HPDE6-E6E7 (cell line): ENCODE measurements around the gene RNASEH2A.
"Not testable (repeated sequence)": the region's sequence is repeated elsewhere in the genome, so short reads cannot be mapped to it uniquely, and the experiment has no call there.

Source experiments
- DNase-seq: peaks from one replicate; pipeline ENCODE4 v3.0.0; 2011; ENCODE audit warnings: missing footprints; ENCODE audit errors: extremely low spot score

RNASEH2A gene

GRCh38 chr19:12833418-12833737 is 27.0 kb downstream of the RNASEH2A start:
- no peak for DNase-seq

DNA sequence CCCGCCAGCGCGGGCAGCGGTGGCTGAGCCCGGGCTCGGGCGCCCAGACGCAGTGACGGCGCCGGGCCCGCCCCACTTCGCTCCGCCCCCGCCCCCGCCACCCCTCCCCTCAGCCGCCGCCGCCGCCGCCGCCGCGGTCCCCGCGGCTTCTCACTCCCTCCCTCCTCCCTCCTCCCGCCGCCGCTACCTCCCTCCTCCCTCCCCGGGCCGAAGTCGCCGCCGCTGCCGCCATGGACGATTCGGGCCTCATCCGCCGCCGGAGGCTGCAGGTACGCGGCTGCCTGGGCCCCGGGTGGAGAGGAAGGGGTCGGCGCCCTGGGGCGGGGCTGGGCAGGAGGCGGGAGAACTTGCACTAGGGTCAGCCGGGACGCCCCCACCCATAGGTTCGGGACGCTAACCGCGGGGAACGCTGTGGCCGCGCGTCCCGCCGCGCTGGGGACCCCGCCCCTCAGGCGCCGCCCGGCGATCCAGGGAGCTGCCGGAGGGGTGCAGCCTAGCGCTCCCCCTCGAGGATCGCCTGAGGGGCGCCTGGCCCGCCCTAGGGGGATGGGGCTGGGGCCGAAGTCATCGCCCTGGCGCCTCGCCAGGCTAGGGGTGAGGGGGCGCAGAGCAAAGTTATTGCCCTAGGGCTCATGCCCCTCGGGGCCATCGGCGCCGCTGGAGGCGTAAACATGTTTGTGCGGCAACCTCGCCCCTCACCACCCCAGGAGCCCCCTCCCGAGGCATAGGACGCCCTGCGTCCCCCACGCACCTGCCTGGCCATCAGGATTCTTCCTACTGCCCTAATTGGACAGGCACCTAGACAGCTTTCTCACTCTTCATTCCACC is 27.6 kb downstream of the RNASEH2A start:
- no peak for DNase-seq

GRCh38 chr19:12834566-12834943 is 28.2 kb downstream of the RNASEH2A start, which contains the start of gene RTBDN:
Gene RTBDN (minus strand): TSS chr19:12834579. CDS start chr19:12829979, 4,600 bp downstream.
- no peak for DNase-seq

DNA sequence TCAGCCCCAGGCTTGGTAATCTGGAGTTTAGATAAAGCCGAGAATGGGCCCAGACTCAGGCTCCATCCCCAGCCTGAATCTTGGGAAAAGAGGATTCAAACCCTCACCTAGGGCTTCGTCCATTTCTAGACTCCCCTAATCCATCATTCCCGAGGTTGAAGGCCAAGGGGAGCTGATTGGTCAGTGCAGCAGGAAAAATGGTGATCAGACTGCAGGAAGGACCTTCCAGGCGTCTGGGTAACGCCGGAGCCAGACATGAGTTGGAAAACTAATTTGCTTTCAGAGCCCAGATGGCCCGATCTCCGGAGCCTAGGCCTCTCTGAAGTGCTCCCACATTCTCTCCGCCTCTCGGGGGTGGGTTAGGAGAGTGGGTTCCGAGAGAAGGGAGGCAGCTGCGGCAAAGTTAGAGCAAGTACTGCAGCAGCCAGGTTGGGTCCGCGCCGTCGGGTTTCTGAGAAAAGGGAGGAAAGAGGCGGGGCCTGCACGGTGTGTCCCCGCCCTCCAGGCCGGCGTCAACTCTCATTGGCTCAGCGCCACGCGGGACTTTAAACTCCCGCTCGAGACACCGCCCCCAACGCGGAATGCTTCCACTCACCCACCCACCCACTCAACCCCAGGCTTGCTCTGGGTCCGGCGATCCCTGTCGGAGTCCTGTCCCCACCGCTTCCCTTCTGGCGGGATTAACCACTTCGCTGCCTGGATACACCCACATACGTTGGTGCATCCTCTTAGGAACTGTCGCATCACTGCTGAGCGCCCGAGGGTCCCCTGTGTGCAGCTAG is 28.8 kb downstream of the RNASEH2A start:
- no peak for DNase-seq

- DNase-seq: no peak
Measured at GRCh38 chr19:12836529-12836863, 30.1 kb downstream of the RNASEH2A start.

- no peak for DNase-seq
Measured at GRCh38 chr19:12837225-12837624, 30.8 kb downstream of the RNASEH2A start.

DNA sequence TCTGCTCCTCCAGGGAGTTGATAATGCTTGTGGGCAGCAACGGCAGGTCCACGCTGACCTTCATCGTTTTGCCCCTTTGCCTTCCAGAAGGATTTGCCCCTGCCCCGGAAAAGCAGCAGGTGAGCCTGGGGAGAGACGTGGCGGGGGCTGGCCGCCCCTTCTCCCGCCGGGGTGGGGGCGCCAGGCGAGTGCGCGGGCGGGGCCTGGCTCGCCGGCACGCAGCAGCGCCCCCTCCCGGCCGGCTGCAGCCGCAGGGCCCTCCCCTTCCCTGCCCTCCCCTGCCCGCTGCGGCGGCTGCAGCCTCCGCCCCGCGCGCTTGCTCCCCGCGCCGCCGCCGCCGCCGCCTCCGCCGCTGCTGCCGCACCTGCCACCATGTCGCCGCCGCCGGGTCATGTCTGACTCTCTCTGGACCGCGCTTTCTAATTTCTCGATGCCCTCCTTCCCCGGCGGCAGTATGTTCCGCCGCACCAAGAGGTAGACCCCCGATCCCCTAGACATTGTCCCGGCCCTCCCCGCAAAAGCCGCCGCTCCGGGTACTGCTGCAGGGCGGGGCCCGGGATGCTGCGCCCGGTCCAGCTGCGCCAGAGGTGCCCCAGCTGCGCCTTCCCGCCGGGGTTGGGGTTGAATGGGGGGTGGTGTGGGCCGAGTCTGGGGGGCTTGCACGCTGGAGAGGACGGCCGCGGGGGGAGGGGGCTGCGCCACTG is 31.9 kb downstream of the RNASEH2A start, which contains the start of gene MAST1:
Gene MAST1 (plus strand): TSS at position 334 of the 704 bp plus-strand sequence. CDS start 58 bp downstream, at position 392.
- DNase-seq: no peak

DNA sequence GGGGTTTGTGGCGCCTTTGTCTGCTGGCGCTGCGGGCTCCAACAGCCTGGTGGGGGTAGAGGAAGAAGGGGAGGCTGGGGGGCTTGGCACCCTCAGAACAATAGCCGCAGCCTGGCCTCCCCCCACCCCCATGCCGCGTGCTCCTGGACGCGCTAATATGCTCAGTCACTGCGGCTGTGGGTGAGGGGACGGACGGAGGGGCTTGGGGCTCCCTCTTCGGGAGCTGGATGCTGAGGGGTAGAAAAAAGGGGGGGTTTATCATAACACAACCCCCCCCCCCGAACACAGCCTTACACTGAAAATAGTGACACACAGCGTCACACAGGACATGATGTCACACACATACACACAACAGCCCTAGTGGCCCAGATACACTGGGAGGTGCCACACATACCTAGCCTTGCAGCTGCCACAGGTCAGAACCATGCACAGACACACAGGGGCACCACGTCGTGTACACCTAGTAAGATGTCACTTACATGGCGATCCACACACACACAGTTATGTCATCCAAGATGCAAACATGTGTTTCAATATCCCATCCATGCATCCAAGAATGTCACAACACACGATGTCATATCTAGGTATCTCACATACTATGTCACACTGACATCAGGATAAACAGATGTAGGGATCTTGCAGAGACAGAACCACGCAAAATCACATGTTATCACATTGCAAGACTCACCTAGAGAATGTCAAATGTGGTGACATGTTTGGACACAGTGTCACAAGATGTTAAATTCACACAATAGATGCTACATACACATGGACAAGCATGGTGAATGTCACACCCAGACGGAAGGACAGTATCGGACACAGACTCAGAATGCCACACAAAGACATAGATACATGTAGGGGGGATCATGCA is 32.7 kb downstream of the RNASEH2A start:
- no peak for DNase-seq

DNA sequence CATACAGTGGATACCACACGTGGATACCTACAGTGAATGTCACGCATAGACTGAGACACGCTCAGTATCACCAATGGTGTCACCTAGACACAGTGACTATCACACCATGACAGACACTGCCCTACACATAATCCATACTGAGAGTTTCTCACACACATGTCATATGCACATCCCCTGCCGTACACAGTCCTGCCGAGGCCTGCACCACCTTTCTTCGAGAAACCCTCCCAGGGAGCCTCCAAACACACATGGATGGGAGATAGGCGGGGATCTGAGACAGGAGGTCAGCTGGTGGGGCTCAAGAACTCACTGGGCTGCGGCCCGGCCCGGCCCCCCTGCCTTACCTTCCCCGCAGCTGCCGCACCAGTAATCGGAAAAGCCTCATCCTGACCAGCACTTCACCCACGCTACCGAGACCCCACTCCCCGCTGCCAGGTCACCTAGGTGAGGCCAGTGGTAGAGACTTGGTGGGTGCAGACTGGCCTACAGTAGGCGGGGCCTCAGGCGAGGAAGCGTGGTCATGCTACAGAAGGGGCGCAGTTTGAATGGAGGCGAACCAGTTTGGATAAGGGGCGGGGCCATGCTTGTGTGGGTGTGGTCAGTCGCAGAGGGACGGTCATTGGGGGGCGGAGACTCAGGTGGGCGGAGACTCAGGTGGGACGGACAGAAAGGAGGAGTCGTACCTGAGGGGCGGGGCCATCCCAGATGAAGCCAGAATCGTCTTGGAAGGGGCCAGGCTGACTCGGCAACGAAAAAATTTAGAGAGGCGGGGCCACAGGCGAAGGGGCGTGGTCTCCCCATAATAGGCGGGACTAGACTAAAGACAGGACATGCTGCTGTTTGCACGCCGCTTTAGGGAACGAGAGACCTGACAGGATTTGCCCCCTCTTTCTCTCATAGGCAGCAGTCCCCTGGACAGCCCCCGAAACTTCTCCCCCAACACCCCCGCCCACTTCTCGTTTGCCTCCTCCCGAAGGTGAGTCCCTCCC is 34.0 kb downstream of the RNASEH2A start:
- DNase-seq: no peak

DNA sequence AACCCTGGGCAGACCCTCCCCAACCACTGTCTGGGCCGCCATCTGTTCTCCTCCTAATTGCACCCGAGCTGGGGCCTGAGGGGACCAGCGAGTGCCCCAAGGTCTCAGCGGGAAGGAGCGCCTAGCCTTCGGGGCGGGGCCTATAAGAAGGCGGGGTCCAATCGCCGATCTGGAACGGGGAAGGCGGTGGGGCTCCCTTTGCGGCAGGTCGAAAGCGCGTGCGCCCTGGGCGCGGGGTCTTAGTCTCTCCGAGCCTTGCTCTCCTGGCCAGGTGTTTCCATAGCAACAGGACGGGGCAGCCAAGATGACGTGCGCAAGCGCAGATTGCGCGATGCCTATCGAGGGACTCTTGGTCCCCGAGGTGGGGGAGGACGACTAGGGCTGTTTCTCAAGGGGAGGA is 34.7 kb downstream of the RNASEH2A start:
- DNase-seq: no peak

DNA sequence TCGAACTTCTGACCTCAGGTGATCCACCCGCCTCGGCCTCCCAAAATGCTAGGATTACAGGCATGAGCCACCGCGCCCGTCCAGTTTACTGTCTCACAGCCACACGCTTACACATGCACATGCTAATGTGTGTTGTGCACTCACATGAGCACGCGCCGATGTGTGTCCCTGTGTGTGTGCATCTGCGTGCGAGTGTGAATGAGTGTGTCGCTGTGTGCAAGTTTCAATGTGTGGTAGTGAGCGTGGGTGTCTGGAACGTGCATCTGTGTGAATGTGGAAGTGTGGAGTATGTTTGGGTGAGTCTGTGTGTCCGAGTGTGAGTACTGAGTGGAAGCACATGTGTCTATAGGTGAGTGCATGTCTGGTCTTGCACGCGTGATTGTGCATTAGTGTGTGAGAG is 36.1 kb downstream of the RNASEH2A start:
- DNase-seq: no peak

- DNase-seq: no peak
Measured at GRCh38 chr19:12843328-12843727, 36.9 kb downstream of the RNASEH2A start.

GRCh38 chr19:12843999-12844732 is 37.8 kb downstream of the RNASEH2A start:
- no peak for DNase-seq

DNA sequence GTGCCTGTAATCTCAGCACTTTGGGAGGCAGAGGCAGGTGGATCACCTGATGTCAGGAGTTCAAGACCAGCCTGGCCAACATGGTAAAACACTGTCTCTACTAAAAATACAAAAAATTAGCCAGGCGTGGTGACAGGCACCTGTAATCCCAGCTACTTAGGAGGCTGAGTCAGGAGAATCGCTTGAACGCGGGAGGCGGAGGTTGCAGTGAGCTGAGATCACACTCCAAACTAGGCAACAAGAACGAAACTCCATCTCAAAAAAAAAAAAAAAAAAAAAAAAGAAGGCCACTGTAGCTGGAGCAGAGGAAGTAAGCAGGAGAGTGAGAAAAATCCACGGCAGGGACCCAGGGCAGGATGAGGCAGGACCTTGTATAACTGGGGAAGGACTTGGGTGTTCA is 40.2 kb downstream of the RNASEH2A start:
- not testable (repeated sequence) for DNase-seq

DNA sequence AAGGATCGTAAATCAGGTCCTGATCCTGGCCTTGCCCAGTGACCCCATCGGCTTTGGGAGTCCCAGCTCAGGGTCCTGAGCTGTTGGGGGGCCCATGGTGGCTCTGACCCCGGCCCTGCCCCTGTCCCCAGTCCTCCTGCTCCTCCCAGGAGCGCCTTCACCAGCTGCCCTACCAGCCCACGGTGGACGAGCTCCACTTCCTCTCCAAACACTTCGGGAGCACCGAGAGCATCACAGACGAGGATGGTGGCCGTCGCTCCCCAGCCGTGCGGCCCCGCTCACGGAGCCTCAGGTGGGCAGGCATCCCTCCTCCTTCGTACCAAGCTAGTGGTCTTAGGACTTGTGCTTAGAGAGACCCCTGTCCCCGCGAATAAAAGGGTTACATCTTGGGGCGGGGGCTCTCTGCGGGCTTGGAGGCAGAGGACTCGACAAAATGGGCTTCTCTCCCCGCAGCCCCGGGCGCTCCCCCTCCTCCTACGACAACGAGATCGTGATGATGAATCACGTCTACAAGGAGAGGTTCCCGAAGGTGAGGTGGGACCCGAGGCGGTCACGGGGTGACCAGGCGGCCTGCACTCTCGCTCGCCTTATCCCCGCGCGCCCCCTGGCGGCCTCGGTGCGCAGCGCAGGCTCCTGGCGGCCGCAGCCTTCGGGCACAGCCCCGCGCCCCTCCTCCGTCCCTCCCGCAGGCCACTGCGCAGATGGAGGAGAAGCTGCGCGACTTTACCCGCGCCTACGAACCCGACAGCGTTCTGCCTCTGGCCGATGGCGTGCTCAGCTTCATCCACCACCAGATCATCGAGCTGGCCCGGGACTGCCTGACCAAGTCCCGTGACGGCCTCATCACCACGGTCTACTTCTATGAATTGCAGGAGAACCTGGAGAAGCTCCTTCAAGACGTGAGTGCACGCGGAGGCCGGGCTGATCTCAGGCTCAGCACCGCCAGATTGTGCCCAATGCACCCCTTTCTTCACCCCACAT is 41.1 kb downstream of the RNASEH2A start:
- DNase-seq: peak; percentile 87

DNA sequence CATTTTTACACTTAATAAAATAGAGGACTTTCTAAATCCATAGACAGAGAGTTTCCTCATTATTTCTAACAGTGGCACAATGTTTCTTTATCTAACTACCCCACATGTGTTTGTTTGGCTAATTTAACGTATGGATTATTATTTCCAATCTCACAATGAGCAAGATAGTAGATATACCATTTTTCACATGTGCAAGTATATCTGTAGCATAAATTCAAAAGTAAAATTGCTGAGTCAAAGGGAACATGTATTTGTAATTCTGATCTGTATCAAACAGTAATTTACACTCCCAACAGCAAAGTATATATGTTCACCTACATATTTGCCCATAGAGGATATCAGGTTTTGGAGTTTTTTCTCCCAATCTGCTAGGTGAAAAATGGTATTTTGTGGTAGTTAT is 50.3 kb downstream of the RNASEH2A start:
- no peak for DNase-seq

GRCh38 chr19:12858041-12858928 is 51.9 kb downstream of the RNASEH2A start:
- no peak for DNase-seq
